Jurkat, Clone E6-1 (cell line): ENCODE results near the gene CAMK2B.

Experiments used
- DNase-seq: peaks from one replicate; pipeline ENCODE4 v3.0.0-alpha.2; 2011; ENCODE audit warnings: low read depth, low spot score
- H3K4me3 ChIP-seq: 2 replicates; pipeline ENCODE4 v1.5.1; 2011; ENCODE audit warnings: mild to moderate bottlenecking, low read length, control low read depth, moderate library complexity

Gene CAMK2B

DNA sequence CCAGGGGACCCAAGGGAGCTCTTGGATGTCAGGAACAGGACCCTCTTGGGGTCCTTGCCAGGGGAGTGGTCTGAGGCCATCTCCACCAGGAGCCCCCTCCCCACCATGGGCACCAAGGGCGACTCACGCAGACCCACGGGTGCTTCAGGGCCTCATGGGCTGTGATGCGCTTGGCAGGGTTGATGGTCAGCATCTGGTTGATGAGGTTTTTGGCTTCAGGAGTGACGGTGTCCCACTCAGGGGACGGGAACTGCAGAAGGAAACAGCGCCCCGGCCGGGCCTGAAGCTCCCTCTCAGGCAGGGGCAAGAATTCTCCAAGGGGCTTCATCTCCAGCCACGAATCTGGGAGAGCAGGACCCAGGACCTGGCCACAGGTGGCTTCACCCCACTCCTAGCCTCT is 83.3 kb downstream of the CAMK2B start:
- no peak for DNase-seq
- H3K4me3 ChIP-seq = no peak overlapping the region

DNA sequence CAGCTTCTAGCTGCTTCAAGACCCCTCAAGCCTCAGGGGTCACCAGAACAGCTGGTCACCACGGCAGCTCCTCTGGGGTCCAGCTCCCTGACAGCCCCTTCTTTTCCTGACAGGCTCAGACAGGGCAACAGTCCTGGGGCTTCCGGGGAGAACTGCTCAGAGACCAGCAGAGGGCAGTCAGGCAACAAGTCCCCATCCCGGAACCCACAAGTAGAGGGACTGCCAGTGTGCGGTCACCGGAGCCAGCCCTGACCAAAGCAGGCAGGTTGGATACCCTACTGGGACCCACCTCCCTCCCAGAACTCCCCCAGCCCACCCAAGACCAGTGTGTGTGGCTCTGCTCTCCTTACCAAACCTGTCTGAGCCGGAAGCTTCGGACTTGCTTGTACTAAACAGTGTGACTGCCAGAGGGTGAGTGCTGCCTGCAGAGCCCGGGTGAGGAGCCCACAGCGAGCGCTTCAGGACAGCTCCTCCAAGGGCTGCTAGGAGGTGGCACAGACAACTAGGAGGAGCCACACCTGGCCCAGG is 84.3 kb downstream of the CAMK2B start:
- peak; percentile 40 for DNase-seq
- H3K4me3 ChIP-seq = no peak overlapping the region

GRCh38 chr7:44240376-44240775 is 85.0 kb downstream of the CAMK2B start:
- no peak for DNase-seq
- H3K4me3 ChIP-seq = no peak overlapping the region

- H3K4me3 ChIP-seq = no peak overlapping the region
- DNase-seq = no peak
Observed at GRCh38 chr7:44239361-44239760, 86.0 kb downstream of the CAMK2B start.

DNA sequence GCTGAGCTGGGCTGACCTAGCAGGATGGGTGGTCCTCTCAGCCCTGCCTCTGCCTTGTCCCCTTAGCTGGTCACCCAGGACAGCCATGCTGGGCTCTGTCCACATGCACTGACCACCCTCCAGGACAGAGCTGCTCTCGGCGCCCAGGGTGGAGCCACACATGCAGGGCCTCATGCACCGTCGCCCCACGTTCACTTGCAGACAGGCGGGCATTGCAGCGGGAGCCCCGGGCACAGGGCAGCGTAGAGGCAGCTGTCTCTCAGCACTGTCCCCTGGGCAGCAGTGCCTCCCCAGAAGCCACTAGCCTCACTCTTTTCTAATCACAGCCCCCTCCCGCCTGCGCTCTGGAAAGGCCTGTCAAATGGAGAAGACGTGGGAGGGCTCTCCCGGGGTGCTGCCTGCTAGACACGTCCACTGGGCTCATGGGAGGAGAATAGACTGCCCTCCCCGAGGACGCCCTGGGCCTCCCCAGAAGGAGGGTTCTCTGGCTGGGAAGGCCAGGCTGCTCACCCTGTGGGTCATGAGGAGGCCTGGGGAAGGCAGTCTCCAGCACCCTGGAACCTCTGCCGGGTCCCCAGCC is 87.2 kb downstream of the CAMK2B start:
- DNase-seq = no peak
- no peak overlapping the region for H3K4me3 ChIP-seq

DNA sequence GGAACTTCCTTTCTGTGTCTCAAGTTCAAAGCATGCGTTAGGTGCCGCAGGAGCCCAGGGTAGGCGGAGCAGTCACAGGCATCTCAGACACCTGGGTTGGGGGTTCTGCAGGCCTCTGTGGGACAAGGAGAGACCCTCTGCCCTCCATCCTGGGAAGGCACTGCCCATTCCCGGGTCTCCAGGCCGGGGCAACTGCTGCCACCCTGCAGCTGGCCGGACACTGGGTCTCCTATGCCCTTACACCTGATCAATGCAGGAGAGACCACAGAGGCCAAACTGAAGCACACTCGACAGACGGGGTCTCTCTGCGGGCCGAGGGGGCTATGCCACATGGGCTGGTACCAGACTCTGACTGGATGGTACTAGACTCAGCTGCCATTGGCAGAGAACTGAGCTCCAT is 87.7 kb downstream of the CAMK2B start:
- DNase-seq = no peak
- H3K4me3 ChIP-seq = no peak overlapping the region

DNA sequence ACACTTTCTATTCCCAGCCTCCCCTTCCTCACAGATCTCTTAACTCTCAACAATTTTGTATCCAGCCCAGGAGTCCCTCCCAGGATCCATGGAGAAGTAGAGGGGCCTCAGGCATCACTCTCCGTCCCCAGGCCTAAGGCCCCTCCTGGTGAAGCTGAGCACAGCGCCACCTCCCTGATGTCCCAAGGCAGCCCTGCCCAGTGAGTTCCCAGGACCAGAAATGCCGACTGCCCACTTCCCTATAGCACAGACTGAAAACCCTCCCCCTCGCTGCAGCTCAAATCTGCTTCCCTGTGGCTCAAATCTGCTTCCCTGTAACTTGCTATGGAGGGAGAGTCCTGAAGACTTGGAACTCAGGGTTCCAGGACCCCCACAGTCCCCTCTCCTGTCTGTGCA is 89.1 kb downstream of the CAMK2B start:
- no peak for DNase-seq

GRCh38 chr7:44235582-44236332 is 89.6 kb downstream of the CAMK2B start:
- no peak for DNase-seq
- H3K4me3 ChIP-seq = no peak overlapping the region

More for the DNA sequence above, 89.1 kb downstream of the CAMK2B start:
- H3K4me3 ChIP-seq = no peak overlapping the region

GRCh38 chr7:44235066-44235465 is 90.3 kb downstream of the CAMK2B start:
- H3K4me3 ChIP-seq = no peak overlapping the region
- no peak for DNase-seq

DNA sequence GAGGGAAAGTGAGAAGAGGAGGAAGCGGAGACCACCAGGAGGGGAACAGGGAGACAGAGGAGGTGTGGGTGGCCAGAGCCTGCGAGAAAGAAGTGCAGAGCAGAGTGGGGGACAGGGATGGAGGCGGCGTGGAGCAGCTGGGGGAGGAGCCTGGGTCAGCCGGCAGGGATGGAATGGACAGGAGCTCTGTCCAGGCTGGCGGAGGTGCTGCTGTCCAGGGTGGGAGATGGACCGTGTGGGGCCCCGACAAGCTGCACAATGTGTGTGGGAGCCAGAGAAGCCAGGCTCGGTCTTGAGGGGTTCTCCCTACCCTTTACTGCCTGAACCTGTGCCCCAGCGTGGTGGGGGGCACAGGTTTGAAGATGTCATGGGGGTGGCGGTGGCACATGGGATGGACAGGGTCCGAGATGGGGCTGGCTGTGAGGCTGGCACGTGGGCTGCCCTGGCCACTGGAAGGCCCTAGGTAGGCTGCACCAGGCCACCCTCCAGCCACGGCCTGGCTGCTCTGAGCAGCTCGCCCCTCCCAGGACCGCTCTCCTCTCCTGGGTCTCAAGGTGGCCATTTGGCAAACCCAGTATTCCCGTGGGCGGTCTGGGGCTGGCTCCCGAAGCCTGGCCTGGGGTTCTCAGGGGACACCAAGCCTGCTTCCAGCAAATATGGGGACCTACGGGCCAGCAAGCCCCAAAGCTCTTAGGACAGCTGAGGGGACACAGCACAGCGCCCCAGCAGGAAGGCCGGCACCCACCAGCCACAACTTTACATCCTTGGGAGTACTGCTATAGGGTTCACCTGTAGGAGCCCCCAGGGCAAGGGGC is 92.3 kb downstream of the CAMK2B start:
- no peak overlapping the region for H3K4me3 ChIP-seq
- DNase-seq = no peak

DNA sequence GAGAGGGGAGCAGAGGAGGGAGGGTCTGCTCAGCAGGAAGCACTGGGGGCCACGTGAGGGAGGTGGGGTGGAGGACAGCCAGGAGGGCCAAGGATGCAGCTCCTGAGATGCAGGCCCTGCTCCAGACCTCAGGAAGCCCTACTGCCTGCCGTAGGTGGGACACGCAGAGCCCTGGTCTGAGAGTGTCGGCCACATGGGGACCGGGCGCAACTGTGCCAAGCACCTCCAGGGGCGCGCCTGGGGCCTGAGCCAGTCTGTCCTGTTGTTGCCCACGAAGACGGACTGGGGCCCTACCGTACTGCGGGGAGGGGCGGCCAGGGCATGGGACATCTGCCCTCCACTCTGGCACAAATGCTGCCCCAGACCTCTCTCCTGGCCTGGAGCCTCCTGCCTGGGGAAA is 93.0 kb downstream of the CAMK2B start:
- H3K4me3 ChIP-seq = no peak overlapping the region
- DNase-seq = no peak

DNA sequence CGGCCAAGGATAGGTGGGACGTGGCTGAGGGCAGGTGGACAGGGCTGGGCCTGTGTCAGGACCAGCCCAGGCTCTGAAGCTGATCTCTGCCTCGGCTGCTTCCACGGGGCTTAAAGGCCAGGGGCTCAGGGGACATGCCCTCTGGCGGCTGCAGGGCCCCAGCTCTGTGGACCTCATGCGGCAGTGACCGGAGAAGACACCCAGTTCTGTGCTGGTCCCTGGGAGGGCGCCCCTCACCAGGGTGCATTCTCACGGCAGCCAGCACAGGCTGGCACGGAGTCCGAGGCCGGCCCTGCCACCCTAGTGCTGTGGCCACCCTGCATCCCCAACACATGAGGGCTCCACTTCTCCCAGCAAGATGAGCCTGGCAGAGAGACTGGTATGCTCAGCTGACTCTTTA is 94.3 kb downstream of the CAMK2B start:
- H3K4me3 ChIP-seq = no peak overlapping the region
- DNase-seq = no peak

DNA sequence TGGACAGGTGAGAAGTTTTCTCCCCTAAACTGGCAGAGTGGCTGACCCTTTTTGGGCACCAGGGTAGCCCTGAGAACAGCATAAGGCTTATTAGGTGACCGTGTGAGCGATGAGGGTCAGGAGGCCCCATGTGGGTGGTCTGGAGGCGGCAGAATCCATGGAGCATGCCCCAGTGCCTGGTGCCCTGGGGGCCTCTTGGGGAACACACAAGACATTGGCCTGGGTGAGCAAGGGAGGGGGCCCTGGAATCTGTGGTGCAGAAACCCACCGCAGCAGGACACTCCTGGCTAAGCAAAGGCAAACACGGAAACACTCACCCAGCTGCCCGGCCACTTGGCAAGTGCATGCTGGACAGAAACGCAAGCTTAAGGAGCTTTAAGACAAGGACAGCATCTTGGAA is 95.1 kb downstream of the CAMK2B start:
- H3K4me3 ChIP-seq = no peak overlapping the region

GRCh38 chr7:44229546-44230105 is 95.8 kb downstream of the CAMK2B start:
- DNase-seq = no peak
- H3K4me3 ChIP-seq = no peak overlapping the region

More for the DNA sequence above, 95.1 kb downstream of the CAMK2B start:
- no peak for DNase-seq

- no peak overlapping the region for H3K4me3 ChIP-seq
- DNase-seq = no peak
Observed at GRCh38 chr7:44228571-44229350, 96.6 kb downstream of the CAMK2B start.

DNA sequence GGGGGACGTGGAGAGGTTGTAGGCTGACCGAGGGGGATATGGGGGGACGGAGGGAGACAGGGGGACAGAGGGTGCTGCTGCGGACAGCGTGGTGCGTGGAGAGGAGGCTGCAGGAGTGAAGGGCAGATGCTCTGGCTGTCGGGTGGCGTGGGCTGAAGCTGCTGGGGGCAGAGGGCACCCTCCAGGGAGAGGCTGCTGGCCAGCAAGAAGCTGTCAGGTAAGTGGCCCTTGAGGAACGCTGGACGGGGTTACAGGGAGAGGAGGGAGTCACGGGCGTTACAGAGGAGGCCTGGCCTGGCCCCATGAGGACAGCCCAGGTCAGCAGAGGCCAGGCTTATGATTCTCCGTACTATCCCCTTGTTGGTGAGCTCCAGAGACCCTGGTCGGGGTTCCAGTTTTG is 97.5 kb downstream of the CAMK2B start:
- no peak for DNase-seq
- no peak overlapping the region for H3K4me3 ChIP-seq

DNA sequence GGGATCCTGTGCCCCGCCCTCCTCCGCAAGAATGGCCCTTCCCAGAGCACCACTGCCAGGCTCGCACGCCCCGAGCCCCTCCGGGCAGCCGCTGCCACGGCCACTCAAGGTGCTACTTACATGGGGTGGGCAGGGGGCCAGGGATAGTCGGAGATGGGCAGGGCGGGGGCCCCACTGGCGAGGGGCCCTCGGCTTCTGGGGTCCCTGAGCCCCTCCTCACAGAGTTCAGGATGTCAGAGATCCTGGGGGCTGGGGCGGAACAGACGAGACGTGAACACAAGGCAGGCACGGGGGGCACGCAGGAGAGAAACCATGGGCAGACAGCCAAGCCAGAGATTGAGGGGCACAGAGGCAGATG is 99.0 kb downstream of the CAMK2B start:
- no peak for DNase-seq
- no peak overlapping the region for H3K4me3 ChIP-seq

DNA sequence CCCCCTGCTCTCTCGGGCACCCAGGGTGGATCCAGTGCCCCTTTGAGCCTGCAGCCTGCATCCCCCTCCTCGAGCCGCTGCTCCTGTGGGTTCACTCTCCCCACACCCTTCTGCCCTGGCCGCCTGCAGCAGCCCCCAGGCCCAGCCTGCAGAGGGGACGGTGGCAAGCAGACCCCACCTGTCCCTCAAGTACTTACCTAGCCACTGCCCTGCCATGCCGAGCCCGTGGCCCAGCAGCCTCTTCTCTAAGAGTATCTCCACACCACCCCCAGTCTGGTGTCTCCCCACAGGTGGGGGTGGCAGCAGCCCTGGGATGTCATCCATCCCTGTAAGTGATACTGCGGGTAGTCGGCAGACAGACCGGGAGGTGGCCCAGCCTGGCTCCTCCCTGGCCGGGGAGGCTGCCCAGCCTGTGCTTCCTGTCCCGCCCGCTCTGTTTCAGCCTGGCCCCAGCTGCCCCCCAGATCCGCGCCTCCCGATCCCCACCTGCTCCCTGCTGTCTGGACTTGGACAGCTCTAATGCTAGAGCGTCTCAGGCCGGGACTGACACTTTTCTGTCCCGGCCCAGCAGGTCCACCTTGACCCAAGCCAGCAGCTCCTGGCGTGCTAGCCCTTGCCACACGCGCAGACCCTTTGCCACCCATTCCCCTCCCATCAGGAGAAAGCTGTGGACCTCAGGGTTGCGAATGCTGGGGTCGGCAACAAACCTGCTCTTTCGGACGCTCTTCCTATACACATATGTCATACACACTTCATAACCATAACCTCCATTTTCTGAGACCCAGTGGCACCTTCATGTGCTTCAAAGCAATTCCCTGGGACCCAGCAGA is 99.6 kb downstream of the CAMK2B start:
- no peak overlapping the region for H3K4me3 ChIP-seq
- DNase-seq = no peak
